IgD-negative memory B cell (primary cell): ENCODE measurements around the gene TTLL10. TPM values are rescaled to one million over a fixed set of nuclear protein-coding genes. Genes with fewer than 3 reads are reported as not detected.
A peak's percentile ranks its signal among the peaks of the same experiment; 100 is the strongest.

Experiments
- H3K27ac Mint-ChIP-seq, 3 donors: one replicate each; pipeline ENCODE4 v1.8.0; 2020 to 2022; ENCODE audit warnings: mild to moderate bottlenecking in 3 of 3, mixed read lengths in 3 of 3, moderate library complexity in 1 of 3
- H3K27me3 Mint-ChIP-seq: one replicate; pipeline ENCODE4 v1.8.0; 2021; ENCODE audit warnings: mixed read lengths
- H3K36me3 Mint-ChIP-seq: one replicate; pipeline ENCODE4 v1.8.0; 2020; ENCODE audit warnings: mild to moderate bottlenecking, mixed read lengths
- H3K4me1 Mint-ChIP-seq, 3 donors: one replicate each; pipeline ENCODE4 v1.8.0; 2020 to 2022; ENCODE audit warnings: mixed read lengths in 3 of 3, mild to moderate bottlenecking in 1 of 3
- H3K4me3 Mint-ChIP-seq, 4 donors: one replicate each; pipeline ENCODE4 v1.8.0; 2020 to 2022; ENCODE audit warnings: mild to moderate bottlenecking in 4 of 4, mixed read lengths in 4 of 4, moderate library complexity in 3 of 4
- H3K9me3 Mint-ChIP-seq, 3 donors: one replicate each; pipeline ENCODE4 v1.8.0; 2020 to 2021; ENCODE audit warnings: mixed read lengths in 3 of 3, mild to moderate bottlenecking in 1 of 3
- polyA plus RNA-seq: library from polyadenylated mRNA; unstranded; fragments of 300-500 nt; fragmentation: Illumina TruSeq; gene quantifications from one replicate; pipeline ENCODE4 v1.2.3, GENCODE V29; 2021

The TTLL10 gene
- polyA plus RNA-seq, 1 donor from 2014 or later: not detected

DNA sequence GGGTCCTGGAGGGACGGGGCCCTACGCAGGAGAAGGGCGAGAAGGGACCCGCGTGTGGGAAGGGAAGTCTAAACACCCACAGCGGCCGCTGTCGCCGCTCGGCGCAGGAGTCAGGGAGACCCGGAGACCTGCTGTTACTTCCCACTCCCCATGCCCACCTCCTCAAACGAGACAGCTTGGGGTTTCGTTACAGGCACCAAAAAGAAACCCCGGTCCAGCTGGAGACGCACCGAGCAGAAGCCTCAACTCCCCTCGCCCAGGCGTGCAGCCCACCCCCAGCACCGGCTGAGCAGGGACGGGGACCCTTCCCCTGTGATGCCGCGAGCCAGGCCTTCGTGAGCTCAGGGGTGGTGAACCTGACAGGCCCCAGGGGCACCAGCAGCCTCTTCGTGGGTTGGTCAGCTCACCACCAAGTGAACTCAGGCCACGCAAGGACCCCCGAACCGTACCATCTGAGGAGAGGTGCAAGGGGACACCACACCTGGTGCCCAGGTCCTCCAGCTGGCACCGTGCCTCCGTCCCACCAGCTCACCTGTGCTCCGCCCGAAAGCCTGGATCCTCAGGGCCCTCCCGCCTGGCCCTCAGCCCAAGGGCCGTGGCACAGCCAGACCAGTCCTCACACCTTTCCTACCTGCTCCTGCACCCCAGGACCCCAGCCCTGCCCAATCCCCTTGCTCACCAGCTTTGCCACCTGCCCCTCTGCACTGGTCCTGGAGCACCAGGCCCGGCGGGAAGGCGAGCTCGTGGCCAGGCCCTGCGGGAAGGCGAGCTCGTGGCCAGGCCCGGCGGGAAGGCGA lies 53.1 kb downstream of the TTLL10 start:
- no peaks in the 10 kb centered on the region for H3K36me3 Mint-ChIP-seq
- H3K4me1 Mint-ChIP-seq: peaks cover 3 to 14% (median 12%) of the 10 kb centered on the region in 3 donors

DNA sequence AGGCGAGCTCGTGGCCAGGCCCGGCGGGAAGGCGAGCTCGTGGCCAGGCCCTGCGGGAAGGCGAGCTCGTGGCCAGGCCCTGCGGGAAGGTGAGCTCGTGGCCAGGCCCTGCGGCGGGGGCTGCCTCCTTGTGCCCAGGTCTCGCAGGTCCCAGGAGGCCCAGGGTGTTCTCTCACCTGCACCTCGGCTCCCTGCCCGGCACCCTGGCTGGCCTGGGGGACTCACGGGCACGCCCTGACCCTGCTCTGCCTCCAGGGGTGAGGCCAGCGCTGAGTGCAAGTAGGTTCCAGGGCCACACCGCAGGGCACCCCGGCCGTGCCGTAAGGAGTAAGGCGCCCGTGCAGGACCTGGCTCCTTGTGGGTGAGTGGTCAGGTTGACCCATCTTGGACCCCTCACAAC lies 53.7 kb downstream of the TTLL10 start:
- no peaks in the 10 kb centered on the region for H3K36me3 Mint-ChIP-seq
- H3K27me3 Mint-ChIP-seq: no peaks in the 10 kb centered on the region
- H3K4me3 Mint-ChIP-seq: no peak overlapping the region
- H3K4me1 Mint-ChIP-seq: peaks cover 3 to 14% (median 12%) of the 10 kb centered on the region in 3 donors
- no peak overlapping the region for H3K27ac Mint-ChIP-seq
- H3K9me3 Mint-ChIP-seq: no peaks in the 10 kb centered on the region

More for the DNA sequence above, 53.1 kb downstream of the TTLL10 start:
- Mint-ChIP-seq H3K27ac (no peak overlapping the region), H3K4me3 (no peak overlapping the region), H3K9me3 (no peaks in the 10 kb centered on the region), H3K27me3 (no peaks in the 10 kb centered on the region)

DNA sequence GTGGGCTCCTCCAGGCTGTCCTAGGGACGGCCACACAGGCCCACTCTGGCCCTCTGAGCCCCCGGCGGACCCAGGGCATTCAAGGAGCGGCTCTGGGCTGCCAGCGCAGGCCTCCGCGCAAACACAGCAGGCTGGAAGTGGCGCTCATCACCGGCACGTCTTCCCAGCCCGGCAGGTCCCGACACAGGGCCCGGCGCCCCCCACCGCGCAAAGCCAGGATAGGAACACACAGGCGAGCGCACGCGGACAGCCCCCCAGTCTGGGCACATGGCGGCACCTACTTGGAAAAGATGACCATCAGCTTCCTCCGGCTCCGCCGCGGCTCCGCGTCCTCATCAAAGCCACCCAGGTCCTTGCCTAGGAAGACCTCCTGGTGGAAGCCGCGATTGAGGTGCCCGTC lies 54.5 kb downstream of the TTLL10 start:
- H3K27ac Mint-ChIP-seq: no peak overlapping the region
- no peaks in the 10 kb centered on the region for H3K36me3 Mint-ChIP-seq
- H3K4me3 Mint-ChIP-seq: peak overlapping the region in 1 of 4 donors; percentile 54
- H3K9me3 Mint-ChIP-seq: no peaks in the 10 kb centered on the region
- no peaks in the 10 kb centered on the region for H3K27me3 Mint-ChIP-seq
- H3K4me1 Mint-ChIP-seq: peaks cover 3 to 14% (median 11%) of the 10 kb centered on the region in 3 donors

DNA sequence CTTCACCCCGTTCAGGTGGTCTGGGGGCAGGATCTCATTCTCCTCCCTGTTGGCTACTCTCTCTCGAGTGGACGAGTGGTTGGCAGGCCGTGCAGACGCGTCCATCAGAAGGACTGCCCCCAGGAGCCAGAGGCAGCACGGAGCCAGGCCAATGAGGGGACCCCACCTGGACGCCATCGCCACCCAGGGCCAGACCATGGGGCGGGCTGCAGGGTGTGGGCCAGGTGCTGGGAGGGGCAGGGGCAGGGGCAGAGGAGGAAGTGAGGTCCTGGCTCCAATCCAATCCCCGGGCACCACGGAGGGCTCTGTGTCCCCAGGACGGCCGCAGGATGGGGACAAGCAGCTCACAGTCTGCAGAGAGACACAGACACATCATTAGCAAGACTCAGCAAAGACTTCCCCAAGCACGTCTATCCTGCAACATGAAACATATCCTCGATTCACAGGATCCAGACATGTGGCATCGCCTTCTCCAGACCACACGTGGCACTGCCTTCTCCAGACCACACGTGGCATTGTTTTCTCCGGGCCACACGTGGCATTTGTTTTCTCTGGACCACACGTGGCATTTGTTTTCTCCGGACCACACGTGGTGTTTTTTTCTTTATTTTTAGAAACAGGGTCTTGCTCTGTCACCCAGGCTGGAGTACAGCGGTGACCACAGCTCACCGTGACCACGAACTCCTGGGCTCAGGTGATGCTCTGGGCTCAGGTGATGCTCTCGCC lies 55.1 kb downstream of the TTLL10 start:
- H3K4me1 Mint-ChIP-seq: peaks cover 3 to 18% (median 15%) of the 10 kb centered on the region in 3 donors
- no peak overlapping the region for H3K27ac Mint-ChIP-seq
- no peaks in the 10 kb centered on the region for H3K27me3 Mint-ChIP-seq
- no peaks in the 10 kb centered on the region for H3K9me3 Mint-ChIP-seq
- no peaks in the 10 kb centered on the region for H3K36me3 Mint-ChIP-seq
- H3K4me3 Mint-ChIP-seq: peak overlapping the region in 1 of 4 donors; percentile 54

DNA sequence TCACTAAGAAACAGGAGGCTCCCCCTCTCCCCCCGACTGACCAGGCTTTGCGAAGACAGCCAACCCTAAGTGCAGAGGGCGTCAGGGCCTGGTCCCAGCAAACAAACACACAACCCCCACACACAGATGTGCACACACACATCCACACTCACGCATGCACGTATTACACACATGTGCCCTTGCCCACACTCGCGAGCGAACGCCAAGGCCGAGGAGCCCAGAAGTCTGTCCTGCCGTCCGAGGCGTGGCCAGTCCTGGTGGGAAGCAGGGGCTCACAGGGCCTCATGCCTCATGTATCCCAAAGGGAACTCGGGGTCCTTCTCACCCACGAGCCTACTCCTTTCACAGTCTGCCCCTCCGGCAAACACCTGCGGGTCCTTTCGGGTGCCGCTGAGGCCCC lies 56.1 kb downstream of the TTLL10 start:
- no peaks in the 10 kb centered on the region for H3K36me3 Mint-ChIP-seq
- no peaks in the 10 kb centered on the region for H3K27me3 Mint-ChIP-seq
- H3K27ac Mint-ChIP-seq: peak overlapping the region in 1 of 3 donors; percentile 93
- H3K4me3 Mint-ChIP-seq: peak overlapping the region; percentile 45 to 88 (median 70)
- peaks cover 3 to 22% (median 19%) of the 10 kb centered on the region in 3 donors for H3K4me1 Mint-ChIP-seq
- H3K9me3 Mint-ChIP-seq: no peaks in the 10 kb centered on the region

DNA sequence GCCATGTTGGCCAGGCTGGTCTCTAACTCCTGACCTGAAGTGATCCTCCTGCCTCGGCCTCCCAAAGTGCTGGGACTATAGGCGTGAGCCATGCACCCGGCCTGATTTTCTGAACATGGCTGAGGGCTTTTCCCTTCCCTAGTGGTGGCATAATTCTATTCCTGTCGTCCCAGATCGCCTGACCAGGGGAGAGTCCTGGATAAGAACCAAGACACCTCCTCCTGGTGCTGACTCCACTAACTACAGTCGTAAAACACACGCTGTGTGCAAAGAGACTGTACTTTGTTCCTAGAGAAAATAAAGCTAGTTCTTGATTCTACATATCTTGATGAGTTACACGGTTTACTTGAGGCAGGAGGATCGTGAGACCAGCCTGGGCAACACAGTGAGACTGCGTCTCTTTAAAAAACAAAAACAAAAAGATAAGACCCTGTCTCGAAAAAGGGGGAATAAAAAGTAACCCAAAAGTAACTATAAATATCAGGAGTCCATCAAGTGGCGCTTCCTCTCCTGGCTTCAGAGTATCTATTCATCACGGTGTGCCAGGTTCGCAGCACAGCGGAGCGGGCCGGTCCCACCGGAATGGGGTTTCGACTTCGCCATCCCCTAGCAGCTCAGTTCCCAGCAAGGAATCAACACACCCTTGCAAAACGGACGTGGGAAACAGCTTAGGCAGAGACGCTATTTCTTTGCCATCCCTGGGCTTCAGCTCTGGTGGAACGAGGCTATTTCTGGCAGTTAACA lies 57.1 kb downstream of the TTLL10 start:
- Mint-ChIP-seq H3K4me3 (peak overlapping the region; percentile 91 to 97 (median 95)), H3K4me1 (peaks cover 3 to 20% (median 19%) of the 10 kb centered on the region in 3 donors), H3K27ac (peak overlapping the region; percentile 86 to 93 (median 93)), H3K36me3 (no peaks in the 10 kb centered on the region), H3K9me3 (no peaks in the 10 kb centered on the region), H3K27me3 (no peaks in the 10 kb centered on the region)

DNA sequence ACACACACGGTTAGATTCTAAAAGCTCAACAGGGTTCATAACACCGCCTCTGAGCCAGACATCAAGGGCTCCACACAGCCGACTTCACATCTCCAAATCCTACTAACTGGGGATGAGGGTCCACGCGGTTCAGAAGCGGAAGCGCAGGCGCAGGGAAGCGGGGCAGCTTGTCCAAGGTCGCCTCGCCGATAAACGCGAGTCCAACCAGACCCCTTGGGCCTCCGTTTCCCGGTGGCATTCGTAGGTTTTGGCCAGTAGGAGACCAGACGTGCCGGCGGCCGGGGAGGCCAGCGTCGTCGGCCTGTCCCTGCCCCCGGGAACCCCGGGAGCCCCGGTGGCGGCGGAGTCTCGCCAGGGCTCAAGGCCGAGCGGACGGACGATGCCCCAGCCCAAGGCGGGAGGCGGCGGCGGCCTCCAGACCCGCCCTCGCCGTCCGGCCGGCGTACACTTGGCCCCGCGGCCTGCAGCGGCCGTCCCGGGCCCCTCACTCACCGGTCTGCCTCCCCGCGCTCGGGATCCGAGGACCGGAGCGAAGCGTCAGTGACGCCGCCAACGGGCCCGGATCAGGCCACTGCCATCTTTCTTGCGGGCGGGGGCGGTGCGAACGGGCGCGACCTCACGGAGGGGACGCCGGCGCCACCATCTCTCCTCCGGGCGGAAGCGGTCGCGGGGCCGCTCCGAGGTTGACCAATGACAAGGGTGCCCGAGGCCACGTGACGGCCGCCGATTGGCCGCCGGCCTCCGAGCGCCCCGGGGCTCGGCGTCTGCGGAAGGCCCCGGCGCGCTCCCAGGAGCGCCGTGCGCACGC lies 57.9 kb downstream of the TTLL10 start, which contains the start of gene SDF4:
Gene SDF4 (minus strand): TSS at position 602 of the 808 bp plus-strand sequence. CDS start 3,229 bp downstream, outside the sequence.
- Mint-ChIP-seq H3K27me3 (no peaks in the 10 kb centered on the region), H3K9me3 (no peaks in the 10 kb centered on the region), H3K36me3 (no peaks in the 10 kb centered on the region), H3K27ac (peak within 1 kb of the TSS; percentile 86 to 93 (median 93)), H3K4me3 (peak within 1 kb of the TSS; percentile 91 to 97 (median 95)), H3K4me1 (peaks cover 3 to 20% (median 19%) of the 10 kb centered on the region in 3 donors)

DNA sequence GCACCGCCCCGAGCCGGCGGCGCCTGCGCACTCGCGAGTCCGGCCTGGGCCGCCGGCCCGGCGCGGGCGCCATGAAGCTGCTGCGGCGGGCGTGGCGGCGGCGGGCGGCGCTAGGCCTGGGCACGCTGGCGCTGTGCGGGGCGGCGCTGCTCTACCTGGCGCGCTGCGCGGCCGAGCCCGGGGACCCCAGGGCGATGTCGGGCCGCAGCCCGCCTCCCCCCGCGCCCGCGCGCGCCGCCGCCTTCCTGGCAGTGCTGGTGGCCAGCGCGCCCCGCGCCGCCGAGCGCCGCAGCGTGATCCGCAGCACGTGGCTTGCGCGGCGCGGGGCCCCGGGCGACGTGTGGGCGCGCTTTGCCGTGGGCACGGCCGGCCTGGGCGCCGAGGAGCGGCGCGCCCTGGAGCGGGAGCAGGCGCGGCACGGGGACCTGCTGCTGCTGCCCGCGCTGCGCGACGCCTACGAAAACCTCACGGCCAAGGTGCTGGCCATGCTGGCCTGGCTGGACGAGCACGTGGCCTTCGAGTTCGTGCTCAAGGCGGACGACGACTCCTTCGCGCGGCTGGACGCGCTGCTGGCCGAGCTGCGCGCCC lies 58.6 kb downstream of the TTLL10 start, which contains the start of gene B3GALT6:
Gene B3GALT6 (plus strand): TSS at position 30 of the 588 bp plus-strand sequence. CDS start 42 bp downstream, at position 72.
- Mint-ChIP-seq H3K9me3 (no peaks in the 10 kb centered on the region), H3K27ac (peak within 1 kb of the TSS; percentile 86 to 93 (median 93)), H3K4me3 (peak within 1 kb of the TSS; percentile 91 to 97 (median 95)), H3K4me1 (peaks cover 3 to 20% (median 19%) of the 10 kb centered on the region in 3 donors), H3K36me3 (no peaks in the 10 kb centered on the region), H3K27me3 (no peaks in the 10 kb centered on the region)

DNA sequence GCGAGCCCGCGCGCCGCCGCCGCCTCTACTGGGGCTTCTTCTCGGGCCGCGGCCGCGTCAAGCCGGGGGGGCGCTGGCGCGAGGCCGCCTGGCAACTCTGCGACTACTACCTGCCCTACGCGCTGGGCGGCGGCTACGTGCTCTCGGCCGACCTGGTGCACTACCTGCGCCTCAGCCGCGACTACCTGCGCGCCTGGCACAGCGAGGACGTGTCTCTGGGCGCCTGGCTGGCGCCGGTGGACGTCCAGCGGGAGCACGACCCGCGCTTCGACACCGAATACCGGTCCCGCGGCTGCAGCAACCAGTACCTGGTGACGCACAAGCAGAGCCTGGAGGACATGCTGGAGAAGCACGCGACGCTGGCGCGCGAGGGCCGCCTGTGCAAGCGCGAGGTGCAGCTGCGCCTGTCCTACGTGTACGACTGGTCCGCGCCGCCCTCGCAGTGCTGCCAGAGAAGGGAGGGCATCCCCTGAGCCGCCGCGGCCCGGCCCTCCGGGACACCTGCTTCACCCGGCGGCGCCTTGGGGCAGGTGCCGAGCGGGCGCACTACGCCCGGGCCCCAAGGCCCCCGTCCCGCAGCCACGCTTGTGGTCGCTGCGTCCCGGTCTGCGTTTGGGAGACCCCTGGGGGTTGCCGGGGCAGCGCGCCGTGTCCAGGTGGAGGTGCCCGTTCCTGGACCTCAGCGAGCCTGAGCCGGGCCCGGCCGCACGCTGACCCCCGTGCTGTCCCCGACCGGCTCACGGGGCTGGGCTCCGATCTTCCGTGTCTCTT lies 59.3 kb downstream of the TTLL10 start:
- Mint-ChIP-seq H3K36me3 (no peaks in the 10 kb centered on the region), H3K27me3 (peaks cover 2% of the 10 kb centered on the region), H3K4me1 (peaks cover 3 to 20% (median 19%) of the 10 kb centered on the region in 3 donors), H3K27ac (peak overlapping the region in 2 of 3 donors; percentile 59 to 75), H3K9me3 (no peaks in the 10 kb centered on the region), H3K4me3 (peak overlapping the region; percentile 65 to 86 (median 82))

DNA sequence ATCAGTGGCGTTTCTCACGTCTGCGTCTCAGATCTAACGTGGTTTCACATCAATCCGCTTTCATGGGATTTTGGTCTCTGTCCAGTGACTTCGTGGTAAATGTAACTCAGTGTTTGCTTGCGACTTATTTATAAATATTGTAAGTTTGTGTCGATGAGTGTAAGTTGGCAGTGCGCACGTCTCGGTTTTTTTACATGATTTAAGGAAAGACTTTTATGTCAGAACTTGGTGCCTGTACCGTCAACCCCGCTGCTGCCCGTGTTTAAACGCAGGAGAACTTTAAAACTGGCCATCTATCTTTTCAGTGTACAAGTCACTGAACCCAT lies 59.9 kb downstream of the TTLL10 start:
- H3K27ac Mint-ChIP-seq: peak overlapping the region in 2 of 3 donors; percentile 59 to 75
- peaks cover 2% of the 10 kb centered on the region for H3K27me3 Mint-ChIP-seq
- H3K9me3 Mint-ChIP-seq: no peaks in the 10 kb centered on the region
- H3K36me3 Mint-ChIP-seq: no peaks in the 10 kb centered on the region
- H3K4me3 Mint-ChIP-seq: peak overlapping the region; percentile 65 to 86 (median 82)
- peaks cover 3 to 20% (median 19%) of the 10 kb centered on the region in 3 donors for H3K4me1 Mint-ChIP-seq

DNA sequence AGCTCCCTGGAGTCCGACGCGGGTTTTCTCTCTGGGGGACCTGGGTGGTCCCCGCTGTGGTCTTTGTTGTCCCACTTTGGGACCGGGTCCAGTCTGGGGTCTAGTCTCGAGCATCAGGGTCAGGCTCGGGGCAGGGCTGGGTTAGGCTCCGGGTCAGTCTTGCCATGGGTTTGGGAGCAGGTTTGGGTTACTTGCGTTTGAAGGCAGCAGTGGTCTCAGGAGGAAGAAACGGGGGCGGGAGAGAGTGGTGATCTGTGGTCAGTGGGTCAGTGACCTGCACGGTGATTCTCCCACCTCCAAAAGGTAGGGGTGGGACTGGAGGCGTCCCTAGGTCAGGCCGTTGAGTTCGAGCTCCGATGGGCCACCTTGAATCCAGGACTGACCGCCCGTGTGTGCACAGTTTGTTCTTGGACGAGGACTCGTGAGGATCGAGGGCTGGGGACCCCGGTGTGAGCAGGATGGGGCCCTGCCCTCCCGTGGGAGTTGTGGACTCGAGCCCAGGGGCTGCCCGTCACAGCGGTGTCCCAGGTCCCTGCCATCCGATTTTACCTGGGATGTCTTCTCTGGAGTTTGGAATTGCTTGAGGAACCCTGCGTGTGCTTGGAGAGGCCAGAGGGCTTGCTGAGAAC lies 60.6 kb downstream of the TTLL10 start:
- peaks cover 3 to 20% (median 19%) of the 10 kb centered on the region in 3 donors for H3K4me1 Mint-ChIP-seq
- H3K27ac Mint-ChIP-seq: peak overlapping the region in 2 of 3 donors; percentile 31 to 75

DNA sequence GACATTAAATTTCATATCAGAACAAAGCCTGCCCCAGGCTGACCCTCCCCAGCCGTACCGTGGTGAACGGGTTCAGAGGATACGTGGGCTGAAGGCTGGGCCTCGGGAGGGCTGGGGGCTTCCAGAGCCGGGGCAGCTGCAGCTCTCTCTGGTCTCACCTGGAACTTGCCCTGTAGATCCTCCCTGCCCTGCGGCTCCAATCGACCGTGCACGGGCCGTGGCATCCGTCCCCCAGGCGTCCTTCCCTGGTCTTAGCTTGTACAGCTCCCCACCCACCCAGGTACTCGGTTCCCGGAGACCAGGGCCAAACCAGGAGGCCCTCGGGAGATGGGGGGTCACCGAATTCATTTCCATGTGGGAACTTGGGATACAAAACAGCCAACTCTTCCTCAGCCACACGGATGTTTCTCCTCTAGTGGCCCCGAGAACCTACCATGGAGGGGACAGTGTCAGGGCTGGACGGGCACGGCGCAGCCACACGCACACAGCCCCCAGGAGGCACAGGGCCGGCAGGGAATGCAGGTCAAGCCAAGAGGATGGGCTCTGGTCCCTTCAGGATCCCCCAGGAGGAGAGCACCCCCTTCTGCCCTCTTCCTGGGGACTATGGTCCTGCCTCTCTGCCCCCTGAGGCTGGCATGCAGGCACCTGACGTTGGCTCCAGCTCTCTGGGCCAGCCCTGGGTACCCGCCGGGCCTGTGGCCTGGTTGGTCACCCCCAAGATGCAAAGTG lies 61.5 kb downstream of the TTLL10 start:
- no peaks in the 10 kb centered on the region for H3K9me3 Mint-ChIP-seq
- no peaks in the 10 kb centered on the region for H3K36me3 Mint-ChIP-seq
- peak overlapping the region in 2 of 4 donors; percentile 14 to 43 for H3K4me3 Mint-ChIP-seq
- no peak overlapping the region for H3K27ac Mint-ChIP-seq
- peaks cover 3 to 12% (median 12%) of the 10 kb centered on the region in 3 donors for H3K4me1 Mint-ChIP-seq
- H3K27me3 Mint-ChIP-seq: peaks cover 7% of the 10 kb centered on the region

More for the DNA sequence above, 60.6 kb downstream of the TTLL10 start:
- H3K36me3 Mint-ChIP-seq: no peaks in the 10 kb centered on the region
- H3K9me3 Mint-ChIP-seq: no peaks in the 10 kb centered on the region
- peaks cover 4% of the 10 kb centered on the region for H3K27me3 Mint-ChIP-seq
- H3K4me3 Mint-ChIP-seq: peak overlapping the region; percentile 8 to 86 (median 74)
